DMS 273 (cell line): ENCODE measurements around the gene UFSP2.
A peak's percentile ranks its signal among the peaks of the same experiment; 100 is the strongest.

Experiments
- DNase-seq: peaks from one replicate; lab custom pipeline; 2025; ENCODE audit not compliant: unreplicated experiment; lab: John Stamatoyannopoulos, UW

UFSP2 gene

GRCh38 chr4:185425647-185426352 lies at the start of gene UFSP2:
Gene UFSP2, minus strand, starts transcription at chr4:185425964. Its CDS starts 96 bp downstream, at chr4:185425868.
- DNase-seq = peak; percentile 92

- no peak for DNase-seq
Measured at GRCh38 chr4:185473247-185473646, 47.5 kb upstream of the UFSP2 start.

- no peak for DNase-seq
Measured at GRCh38 chr4:185472103-185472542, 46.4 kb upstream of the UFSP2 start.

- peak; percentile 89 for DNase-seq
Measured at GRCh38 chr4:185471235-185472102, 45.7 kb upstream of the UFSP2 start, which contains the start of gene CCDC110. Gene CCDC110, minus strand, starts transcription at chr4:185471733. Its CDS starts 50 bp downstream, at chr4:185471683.

- peak; percentile 68 for DNase-seq
Measured at GRCh38 chr4:185470501-185471195, 44.9 kb upstream of the UFSP2 start.

- DNase-seq = no peak
Measured at GRCh38 chr4:185469580-185470154, 43.9 kb upstream of the UFSP2 start.

GRCh38 chr4:185468999-185469398 lies 43.2 kb upstream of the UFSP2 start:
- no peak for DNase-seq

- no peak for DNase-seq
Measured at GRCh38 chr4:185467991-185468390, 42.2 kb upstream of the UFSP2 start.

GRCh38 chr4:185467101-185467500 lies 41.3 kb upstream of the UFSP2 start:
- no peak for DNase-seq

- no peak for DNase-seq
Measured at GRCh38 chr4:185465707-185466106, 39.9 kb upstream of the UFSP2 start.

GRCh38 chr4:185464887-185465286 lies 39.1 kb upstream of the UFSP2 start:
- no peak for DNase-seq

- no peak for DNase-seq
Measured at GRCh38 chr4:185464183-185464582, 38.4 kb upstream of the UFSP2 start.

- no peak for DNase-seq
Measured at GRCh38 chr4:185463541-185463940, 37.8 kb upstream of the UFSP2 start.

- DNase-seq = no peak
Measured at GRCh38 chr4:185461565-185461964, 35.8 kb upstream of the UFSP2 start.

GRCh38 chr4:185457136-185457535 lies 31.4 kb upstream of the UFSP2 start:
- DNase-seq = peak; percentile 9

GRCh38 chr4:185456131-185456530 lies 30.4 kb upstream of the UFSP2 start:
- no peak for DNase-seq

- DNase-seq = no peak
Measured at GRCh38 chr4:185445209-185445608, 19.4 kb upstream of the UFSP2 start.

- DNase-seq = no peak
Measured at GRCh38 chr4:185441479-185441878, 15.7 kb upstream of the UFSP2 start.

GRCh38 chr4:185437809-185438208 lies 12.0 kb upstream of the UFSP2 start:
- DNase-seq = no peak

- DNase-seq = no peak
Measured at GRCh38 chr4:185435466-185435865, 9.7 kb upstream of the UFSP2 start.

GRCh38 chr4:185429660-185430059 lies 3.9 kb upstream of the UFSP2 start:
- DNase-seq = no peak
